ENCODE results near the gene UPF3B. TPM values are rescaled to one million over a fixed set of nuclear protein-coding genes. Genes with fewer than 3 reads are reported as not detected.

The UPF3B gene
- polyA plus RNA-seq, 1 donor from 2014 or later, result 24.8 TPM

- Histone ChIP-seq H3F3A (ENCODE audit: insufficient read depth, low read length, poor library complexity, severe bottlenecking) (no peaks in the 10 kb centered on the region), H3K9ac (ENCODE audit: low read length) (peak overlapping the region; percentile 87), H3K9me3 (ENCODE audit: low read length) (no peaks in the 10 kb centered on the region), H3K4me3 (ENCODE audit: low read length) (peak overlapping the region; percentile 78), H4K20me1 (ENCODE audit: insufficient read depth) (no peaks in the 10 kb centered on the region), H3K79me2 (replicated peaks; ENCODE audit: insufficient read depth, low read length) (peaks cover 18% of the 10 kb centered on the region), H3K27me3 (ENCODE audit: insufficient read depth, low read depth, low read length) (no peaks in the 10 kb centered on the region), H2AFZ (ENCODE audit: low read depth, low read length) (peak overlapping the region; percentile 51), H3K36me3 (ENCODE audit: insufficient read depth, low read length) (no peaks in the 10 kb centered on the region), H3K4me2 (ENCODE audit: low read length) (no peak overlapping the region), H3K9me2 (ENCODE audit: insufficient read depth, low read length) (no peaks in the 10 kb centered on the region), H3K27ac (ENCODE audit: low read length) (peak overlapping the region; percentile 88)
- TF ChIP-seq CTCF (IDR thresholded peaks at IDR 0.05; ENCODE audit: poor library complexity, severe bottlenecking) (peak; percentile 35), REST (IDR thresholded peaks at IDR 0.05; ENCODE audit: borderline replicate concordance) (no peak), RAD21 (conservative IDR thresholded peaks at IDR 0.05) (peak; percentile 30), MXI1 (conservative IDR thresholded peaks at IDR 0.05; ENCODE audit: poor library complexity, severe bottlenecking) (no peak), EZH2 (IDR thresholded peaks at IDR 0.05; ENCODE audit: borderline replicate concordance, insufficient read depth, low read length, poor library complexity, severe bottlenecking) (no peak), EP300 (conservative IDR thresholded peaks at IDR 0.05; ENCODE audit: poor library complexity, severe bottlenecking) (no peak)
Measured at GRCh38 chrX:119790977-119791436, 61.8 kb downstream of the UPF3B start.

GRCh38 chrX:119784747-119785446, 67.9 kb downstream of the UPF3B start:
- Histone ChIP-seq H3F3A (ENCODE audit: insufficient read depth, low read length, poor library complexity, severe bottlenecking) (no peaks in the 10 kb centered on the region), H3K9ac (ENCODE audit: low read length) (no peak overlapping the region), H2AFZ (ENCODE audit: low read depth, low read length) (no peak overlapping the region), H3K36me3 (ENCODE audit: insufficient read depth, low read length) (no peaks in the 10 kb centered on the region), H3K27ac (ENCODE audit: low read length) (no peak overlapping the region), H3K9me2 (ENCODE audit: insufficient read depth, low read length) (no peaks in the 10 kb centered on the region), H3K9me3 (ENCODE audit: low read length) (no peaks in the 10 kb centered on the region), H3K4me2 (ENCODE audit: low read length) (no peak overlapping the region), H3K27me3 (ENCODE audit: insufficient read depth, low read depth, low read length) (no peaks in the 10 kb centered on the region), H4K20me1 (ENCODE audit: insufficient read depth) (no peaks in the 10 kb centered on the region), H3K79me2 (replicated peaks; ENCODE audit: insufficient read depth, low read length) (peaks cover 5% of the 10 kb centered on the region), H3K4me3 (ENCODE audit: low read length) (no peak overlapping the region)
- TF ChIP-seq EZH2 (IDR thresholded peaks at IDR 0.05; ENCODE audit: borderline replicate concordance, insufficient read depth, low read length, poor library complexity, severe bottlenecking) (no peak), EP300 (conservative IDR thresholded peaks at IDR 0.05; ENCODE audit: poor library complexity, severe bottlenecking) (no peak), CTCF (IDR thresholded peaks at IDR 0.05; ENCODE audit: poor library complexity, severe bottlenecking) (no peak), TAF1 (IDR thresholded peaks at IDR 0.05; ENCODE audit: low read depth) (no peak), POLR2AphosphoS5 (IDR thresholded peaks at IDR 0.05) (no peak), SMC3 (conservative IDR thresholded peaks at IDR 0.05; ENCODE audit: poor library complexity) (no peak), RAD21 (conservative IDR thresholded peaks at IDR 0.05) (no peak), REST (IDR thresholded peaks at IDR 0.05; ENCODE audit: borderline replicate concordance) (no peak), MXI1 (conservative IDR thresholded peaks at IDR 0.05; ENCODE audit: poor library complexity, severe bottlenecking) (no peak)
